GM18909 (cell line): ENCODE results near the gene ATRN.

Source experiments
- ATAC-seq: cut with Tn5 transposase; IDR thresholded peaks from one replicate; pipeline ENCODE4 v1.9.1; 2021; ENCODE audit warnings: mild to moderate bottlenecking; ENCODE audit not compliant: unreplicated experiment, poor library complexity

ATRN gene

DNA sequence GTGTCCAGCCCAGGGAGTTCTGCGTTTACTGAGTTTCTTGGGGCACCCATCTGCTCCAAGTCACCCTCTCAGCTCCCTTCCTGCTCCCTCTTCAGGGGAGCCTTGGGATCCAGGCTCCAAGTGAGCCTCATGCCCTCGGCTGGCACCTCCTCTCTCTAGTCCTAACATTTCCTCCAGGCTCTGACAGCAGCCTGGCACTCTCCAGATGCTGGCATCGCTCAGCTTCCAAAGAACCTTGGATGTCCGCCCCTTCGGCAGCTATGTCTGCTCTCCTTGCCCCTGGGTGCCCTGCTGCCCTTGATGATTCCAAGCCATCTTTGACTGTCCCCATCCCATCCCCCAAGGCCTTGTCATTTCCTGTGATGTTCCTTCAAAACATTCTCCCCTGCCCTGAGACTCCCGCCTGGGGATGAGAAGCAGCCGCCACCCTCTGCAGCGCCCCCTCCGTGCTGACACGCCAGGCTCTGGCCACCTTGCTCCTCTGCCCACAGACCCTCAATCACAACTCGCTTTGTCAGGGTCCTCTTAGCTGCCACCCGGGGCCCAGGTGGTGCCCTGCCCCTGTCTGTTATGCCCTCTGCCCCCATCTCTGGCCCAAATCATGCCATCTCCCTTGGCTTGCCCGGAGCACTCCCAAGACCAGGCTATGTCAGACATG lies 199.0 kb downstream of the ATRN start:
- no peak for ATAC-seq

DNA sequence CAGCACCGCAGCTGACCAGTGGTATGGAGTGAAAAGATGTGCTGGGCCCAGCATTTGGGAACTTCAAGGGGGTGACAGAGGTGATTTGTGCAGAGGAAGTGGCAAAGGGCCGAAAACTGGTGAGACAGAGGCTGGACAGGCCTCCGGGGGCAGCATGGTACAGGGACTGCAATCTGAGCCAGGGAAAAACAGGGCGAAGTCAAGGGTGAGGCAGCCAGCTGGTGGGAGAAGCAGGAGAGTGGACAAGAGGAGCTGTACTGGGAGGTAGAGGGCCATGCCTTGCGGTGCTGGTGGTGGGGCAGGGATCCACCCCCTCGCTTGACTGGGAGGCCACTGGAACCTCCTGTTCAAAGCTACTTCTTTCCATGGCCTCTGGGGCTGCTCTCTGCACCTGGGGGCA lies 199.7 kb downstream of the ATRN start:
- no peak for ATAC-seq

DNA sequence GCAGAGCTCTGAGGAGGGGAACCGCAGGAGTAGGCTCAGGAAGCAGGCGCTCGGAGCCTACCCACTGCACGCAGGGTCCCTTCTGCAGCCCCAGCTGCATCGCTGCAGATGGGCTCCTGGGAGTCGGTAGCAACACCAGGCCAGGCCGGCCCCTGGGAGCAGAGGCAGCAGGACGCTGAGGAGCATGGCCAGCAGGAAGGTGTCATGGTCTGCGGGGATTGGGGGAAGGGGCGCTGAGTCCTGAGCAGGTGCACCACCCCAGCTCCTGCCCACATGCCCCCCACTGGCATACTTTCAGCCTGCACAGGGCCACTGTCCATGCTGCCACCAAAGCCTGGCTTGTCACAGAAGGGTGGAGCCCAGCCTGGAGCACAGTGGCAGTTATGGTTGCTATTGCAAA lies 200.1 kb downstream of the ATRN start:
- ATAC-seq: no peak

DNA sequence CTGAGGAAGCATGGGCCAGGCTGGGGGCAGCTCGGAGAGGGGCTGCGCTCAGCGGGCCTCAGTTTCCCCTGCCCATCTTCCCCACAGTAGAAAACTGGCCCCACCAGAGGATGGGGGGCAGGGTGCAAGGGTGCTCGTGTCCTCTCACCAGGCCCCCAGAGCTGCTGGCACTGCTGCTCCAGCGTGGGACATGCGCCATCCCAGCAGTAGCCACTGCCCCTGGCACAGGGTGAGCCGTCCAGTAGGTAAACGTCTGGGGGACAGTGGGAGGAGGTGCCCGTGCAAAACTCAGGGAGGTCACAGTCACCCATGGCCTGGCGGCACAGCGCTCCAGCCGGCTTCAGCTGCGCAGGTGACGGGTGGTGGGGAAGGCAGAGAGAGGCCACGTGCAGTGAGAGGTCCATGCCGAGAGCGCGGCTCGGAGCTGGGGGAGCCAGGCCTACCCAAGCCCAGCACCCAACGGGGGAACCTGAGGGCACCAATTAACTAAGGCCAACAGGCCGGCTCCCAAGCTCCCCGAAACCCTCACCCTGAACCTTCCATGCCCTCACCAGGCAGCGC lies 201.2 kb downstream of the ATRN start:
- ATAC-seq: no peak

DNA sequence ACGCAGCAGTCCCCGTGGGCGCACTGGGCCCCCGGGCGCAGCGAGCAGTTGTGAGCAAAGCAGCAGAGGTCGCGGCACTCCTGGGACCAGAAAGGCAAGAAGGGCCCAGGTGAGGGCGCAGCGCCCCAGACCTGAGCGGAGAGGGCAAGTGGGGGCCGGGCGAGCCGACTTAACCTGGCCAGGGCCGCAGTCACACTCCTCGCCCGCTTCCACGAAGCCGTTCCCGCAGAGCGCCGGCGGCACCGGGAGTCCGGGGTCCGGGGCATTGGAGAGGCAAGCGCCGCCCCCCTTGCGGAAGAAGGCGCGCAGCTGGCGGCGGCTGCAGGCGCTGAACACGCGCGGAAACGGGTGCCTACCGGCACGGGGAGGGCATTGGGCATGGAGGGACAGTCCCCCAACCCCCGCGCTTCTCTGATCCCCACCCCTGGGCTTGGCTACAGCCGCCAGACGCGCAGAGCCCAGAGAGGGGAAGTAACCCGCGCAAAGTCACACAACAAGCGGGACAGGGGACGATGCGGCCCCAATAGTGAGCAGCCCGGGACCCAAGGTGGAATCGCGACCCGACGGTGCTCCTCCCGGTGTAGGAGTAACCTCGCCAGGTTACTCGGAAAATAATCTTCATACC lies 201.8 kb downstream of the ATRN start:
- no peak for ATAC-seq

DNA sequence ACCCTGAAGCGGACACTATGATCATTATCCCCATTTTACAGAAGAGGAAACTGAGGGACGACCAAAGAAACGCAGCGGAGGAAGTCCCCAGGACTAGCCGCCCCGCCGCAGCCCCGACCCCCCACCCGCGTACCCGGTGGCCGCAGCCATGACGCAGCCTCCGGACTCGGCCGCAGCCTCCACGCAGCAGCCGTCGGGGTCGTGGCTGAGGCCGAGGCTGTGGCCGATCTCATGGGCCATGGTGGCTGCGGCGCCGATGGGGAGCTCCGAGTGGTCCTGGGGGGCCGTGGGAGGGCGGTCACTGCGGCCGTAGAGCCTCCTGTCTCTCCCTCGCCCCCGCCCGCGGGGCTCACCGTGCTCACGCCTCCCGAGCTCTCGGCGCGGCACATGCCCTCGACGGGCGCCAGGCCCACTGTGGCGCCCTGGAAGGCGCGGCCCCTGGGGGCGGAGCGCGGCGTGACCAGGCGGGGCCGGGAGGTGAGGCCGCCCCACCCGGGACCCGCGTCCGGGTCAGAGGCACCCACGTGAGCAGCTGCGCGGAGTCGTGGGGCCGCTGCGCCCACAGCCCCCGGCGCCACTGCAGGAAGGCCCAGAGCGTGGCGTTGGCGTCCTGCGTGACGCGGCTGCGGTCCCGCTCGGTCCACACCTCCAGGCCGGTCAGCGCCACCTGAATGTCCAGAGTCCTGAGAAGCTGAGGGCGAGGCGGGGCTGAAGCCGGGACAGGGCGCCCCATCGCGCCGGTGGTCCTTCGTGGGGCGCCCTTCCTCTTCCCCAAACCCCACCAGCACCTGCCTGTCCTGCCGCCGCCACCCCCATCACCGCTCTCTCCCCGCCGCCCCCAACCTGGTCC lies 202.6 kb downstream of the ATRN start:
- ATAC-seq: no peak

DNA sequence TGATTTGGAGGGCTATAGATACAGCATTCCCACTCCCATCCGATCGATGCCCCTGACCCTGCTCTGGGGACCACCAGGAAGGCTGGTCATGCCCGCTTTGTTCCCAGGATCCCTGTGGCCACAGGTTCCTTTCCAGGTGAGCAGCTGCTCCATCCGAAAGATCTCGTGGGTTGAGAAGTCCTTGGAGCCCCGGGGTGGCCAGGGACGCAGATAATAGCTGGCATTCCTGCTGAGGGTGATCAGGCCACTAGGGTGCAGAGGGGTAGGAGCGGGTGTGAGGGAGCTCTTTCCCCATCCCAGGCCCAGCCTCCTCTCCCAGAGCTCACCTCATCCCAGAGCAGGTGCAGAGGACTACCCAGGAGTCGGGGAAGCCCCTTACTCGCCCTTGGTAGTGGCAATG lies 203.6 kb downstream of the ATRN start:
- ATAC-seq: no peak

DNA sequence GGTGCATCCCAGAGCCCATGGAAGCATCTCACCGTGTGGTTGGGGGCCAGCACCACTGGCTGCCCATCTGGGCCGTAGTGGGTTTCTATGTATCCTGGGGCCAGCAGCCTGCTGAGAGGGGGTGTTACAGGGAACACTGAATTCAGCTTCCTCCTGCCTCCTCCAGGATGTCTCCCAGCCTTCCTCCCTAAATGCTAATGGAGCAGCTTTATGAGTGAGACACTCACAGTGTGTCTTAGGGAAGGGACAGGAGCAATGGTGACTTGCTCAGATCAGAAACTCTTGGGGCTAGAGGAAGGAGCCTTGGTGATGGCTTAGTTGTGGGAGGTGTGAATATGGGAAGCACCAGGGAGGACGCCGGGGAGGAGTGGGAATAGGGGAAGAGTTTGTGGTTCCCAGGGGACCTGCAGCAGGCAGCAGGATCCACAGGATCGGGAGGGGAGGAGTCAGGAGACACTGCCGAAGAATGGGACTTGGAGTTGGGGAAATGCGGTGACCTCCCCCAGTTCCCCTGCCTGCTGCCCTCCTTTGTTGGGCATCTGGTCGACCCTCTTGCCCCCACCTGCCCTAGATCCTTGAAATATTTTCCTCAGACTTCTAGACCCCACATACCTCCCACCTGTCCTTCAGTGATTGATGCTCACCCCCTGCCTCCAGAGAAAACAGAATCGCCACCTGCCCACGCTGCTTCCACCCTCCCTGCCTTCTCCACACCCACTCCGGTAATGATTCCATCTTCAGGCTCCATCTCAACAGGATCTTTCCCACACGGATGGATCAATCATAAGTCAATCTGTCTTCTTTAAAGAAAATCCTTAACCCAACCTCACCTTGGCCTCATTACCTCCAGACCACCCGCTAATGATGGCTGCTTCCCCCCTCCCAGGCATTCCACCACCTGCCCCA lies 204.4 kb downstream of the ATRN start:
- no peak for ATAC-seq

DNA sequence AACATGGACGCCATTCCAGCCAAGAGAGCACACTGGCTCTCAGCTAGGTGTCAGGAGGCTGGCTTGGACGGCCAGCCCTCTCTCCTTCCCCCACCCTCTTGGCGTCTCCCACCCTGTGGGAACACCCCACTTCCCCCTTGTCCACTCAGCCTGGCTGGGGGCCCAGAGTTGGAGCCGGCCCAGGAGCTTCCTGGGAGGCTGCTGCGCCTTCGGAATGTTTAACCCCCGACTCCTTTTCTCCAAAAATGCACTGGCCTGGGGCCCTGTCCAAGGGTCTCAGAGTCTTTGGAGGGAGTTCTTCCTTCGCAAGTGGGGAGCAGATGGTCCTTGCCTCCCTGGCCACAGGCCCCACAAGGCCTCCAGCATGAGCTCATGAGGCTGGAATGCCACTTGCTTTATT lies 206.9 kb downstream of the ATRN start:
- ATAC-seq: no peak

DNA sequence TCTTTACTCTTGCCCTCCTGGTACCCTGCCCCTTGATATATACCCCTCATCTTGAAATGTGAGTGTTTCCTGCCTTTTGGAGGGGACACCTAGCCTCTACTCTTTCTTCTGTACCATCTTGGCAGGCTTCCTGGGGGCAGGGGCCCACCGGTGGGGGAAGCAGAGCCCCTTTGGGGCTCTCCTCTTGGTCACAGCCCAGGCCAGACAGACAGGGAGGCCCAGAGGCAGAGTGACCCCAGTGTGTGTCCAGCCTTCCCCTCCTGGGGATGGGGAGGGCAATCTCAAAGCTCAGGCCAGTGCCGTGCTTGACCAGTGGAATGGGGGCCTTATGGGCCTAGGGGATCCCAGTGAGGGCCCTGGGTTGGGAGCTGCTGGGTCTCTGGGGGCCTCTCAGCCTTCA lies 207.4 kb downstream of the ATRN start:
- ATAC-seq: no peak

DNA sequence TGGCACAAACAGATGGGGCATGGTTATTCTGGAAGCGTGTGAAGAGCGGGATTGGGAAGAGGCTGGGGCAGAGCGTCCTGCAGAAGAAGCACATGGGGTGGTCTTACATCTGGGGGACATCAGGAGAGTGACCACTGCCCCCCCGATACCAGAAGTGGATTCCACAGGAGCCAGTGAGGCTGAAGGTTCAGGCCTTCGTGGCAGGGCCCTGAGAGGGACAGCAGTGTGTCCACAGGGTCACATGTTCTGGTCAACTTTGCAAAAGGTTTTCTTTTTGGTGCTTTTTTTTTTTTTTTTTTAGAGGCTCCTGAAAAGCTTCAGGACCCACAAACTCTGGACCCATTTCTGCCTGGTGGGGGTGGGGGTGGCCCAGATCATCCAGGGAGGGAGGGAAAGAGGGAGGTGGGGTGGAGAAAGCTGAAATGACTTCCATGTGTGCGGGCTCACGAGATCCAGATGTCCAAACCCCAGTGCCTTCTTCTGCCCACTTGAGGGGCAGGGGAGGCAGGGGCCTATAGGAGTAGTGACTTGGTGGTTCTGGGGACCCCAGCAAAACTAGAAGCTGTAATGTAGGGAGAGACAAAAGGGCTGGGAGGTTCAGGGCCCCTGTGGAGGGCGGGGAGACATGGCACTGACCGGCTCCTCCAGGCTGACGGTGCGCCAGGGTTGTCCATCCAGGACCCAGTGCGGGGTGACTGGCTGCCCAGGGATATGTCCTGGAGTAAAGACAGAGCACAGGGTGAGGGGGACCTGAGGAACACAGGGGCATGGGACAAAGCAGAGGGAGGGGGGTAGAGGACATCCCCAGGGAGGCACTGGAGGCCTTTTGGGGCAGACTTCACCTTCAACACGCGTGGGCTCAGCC lies 208.3 kb downstream of the ATRN start:
- no peak for ATAC-seq

DNA sequence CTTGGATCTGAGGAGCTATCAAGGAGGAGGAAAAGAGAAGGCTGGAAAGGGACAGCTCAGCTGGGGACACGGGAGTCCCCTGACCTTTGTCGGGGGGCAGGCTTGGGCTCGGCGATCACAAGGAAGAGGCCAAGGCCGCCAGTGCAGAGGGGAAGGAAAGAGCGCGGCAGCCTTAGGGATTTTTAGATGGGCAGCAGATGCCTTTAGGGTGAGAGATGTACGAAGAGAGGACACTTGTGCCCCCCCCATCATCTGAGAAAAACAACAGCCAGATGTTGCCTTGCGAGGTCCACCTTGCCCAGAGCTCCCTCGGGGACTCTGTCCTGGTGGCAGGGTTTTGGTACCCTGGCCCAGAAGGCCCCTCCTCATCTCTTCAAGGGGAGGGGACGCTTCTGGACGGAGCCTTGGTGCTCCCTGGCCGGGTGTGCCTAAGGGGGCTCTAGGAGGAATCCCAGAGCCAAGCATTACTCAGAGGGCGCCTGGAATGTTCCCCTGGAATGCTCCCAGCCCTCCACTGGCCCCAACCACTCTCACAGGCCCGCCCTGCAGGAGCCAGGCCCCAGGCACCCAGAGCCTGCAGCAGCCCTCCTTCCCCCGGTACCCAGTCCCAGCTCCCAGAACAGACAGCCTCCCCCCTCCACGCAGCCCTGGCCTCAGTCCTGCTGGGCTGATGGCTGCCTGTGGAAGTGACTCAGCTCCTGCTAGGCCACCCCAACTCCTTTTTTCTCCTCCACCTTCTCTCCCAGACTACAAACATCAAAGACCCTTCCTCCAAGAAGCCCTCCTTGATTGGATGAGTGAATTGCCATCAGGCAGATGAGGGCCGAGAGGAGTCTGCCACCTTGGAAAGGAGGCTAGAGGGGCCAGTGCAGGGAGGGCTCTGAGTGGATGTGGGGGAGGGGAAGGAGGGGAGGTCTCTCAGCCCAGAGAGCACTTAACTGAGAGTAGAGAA lies 209.2 kb downstream of the ATRN start:
- no peak for ATAC-seq

DNA sequence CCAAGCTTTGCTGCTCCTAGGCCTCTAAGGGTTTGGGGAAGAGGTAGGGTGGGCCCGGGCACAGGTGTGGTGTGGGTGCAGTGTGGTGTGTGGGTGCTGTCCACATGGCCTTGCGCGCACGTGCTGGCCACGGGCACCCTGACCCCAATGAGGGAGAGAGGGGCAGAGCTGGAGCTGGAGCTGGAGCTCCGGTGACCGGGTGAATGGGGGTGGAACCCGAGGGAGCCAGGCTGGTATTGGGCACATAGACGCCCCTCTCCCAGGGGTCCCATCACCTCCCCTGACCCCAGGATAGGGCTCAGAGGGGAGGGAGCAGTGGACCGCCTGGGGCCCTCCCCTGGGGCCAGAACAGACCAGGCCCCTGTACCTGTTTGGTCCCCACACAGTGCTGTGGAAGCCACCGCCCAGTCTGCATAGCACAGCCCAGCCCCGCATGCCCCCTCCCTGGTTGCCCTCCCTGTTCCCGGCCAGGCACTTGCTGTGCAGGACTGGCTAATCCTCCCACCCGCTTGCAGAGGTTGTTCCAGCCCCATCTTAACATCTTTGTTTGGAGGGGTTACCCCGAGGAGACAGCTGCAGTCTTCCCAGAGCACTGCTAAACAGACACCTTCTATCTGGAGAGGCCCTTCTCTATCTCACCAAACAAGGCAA lies 210.0 kb downstream of the ATRN start:
- no peak for ATAC-seq

DNA sequence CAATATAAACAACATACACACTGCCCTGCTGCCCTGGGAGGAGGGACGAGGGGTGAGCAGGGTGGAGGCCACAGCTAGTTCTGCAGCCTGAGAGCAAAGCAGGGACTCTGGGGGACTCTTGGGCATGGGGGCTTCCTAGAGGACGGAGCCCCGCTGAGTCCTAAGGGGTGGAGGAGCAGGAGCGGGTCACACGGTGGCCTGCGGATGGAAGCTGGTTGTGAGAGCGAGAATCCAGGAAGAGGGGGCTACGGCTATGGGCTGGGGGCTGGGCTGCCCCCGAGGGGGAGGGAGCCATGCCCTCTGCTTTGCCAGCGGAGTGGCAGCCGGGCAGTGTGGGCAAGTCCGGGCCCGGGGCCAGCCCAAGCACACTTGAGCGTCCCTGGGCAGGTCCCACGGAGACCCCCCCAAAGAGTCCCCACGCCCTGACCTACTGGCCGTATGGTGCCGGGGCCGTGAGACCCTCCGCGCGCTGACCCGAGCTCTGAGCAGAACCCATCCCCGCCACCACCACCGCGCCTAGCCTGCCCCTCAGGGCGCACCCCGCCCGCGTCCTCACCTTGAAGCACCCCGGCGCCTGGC lies 210.6 kb downstream of the ATRN start:
- ATAC-seq: no peak

DNA sequence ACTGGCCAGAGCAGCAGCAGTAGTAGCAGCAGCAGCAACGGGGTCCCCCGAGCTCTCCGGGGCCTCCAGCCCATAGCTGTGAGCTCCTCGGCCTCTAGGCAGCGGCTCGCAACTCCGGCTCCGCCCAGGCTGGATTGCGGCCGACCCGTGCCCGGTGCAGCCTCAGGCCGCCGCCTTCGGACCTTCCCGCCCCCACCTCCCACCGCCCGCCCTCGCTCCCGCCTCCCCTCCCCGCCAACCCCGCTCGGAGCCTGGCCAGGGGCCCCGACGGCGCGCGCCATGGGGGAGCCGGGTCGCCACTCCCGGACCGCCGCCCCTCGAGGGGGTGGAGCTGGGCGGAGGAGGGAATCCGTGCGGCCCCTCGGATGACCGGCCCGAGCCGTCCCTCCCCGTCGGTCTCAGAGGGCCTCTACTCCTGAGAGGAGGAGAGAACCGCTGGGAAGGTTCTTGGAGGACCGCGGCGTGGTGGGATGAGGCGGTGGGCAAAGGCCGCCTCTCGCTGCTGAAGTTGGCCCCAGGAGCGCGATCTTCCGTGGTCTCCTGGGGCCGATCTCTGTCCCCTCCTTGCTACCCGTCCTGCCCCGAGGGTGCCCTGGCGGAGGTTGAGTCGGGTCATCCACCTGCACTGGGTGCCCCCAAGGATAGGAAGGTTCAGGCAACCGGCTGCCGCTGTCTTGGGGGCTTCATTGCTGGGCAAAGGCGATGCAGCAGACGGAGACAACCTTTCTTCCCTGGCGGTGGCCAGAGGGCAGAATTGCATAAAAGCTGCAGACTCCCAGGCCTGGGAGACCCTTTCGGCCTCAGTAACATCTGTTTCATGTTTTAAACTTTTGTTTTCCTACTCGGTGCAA lies 211.3 kb downstream of the ATRN start, which contains the start of gene ADAM33:
TSS of gene ADAM33 (minus strand) at position 80 of the 851 bp plus-strand sequence. CDS start at position 74, 6 bp downstream.
- ATAC-seq: no peak

DNA sequence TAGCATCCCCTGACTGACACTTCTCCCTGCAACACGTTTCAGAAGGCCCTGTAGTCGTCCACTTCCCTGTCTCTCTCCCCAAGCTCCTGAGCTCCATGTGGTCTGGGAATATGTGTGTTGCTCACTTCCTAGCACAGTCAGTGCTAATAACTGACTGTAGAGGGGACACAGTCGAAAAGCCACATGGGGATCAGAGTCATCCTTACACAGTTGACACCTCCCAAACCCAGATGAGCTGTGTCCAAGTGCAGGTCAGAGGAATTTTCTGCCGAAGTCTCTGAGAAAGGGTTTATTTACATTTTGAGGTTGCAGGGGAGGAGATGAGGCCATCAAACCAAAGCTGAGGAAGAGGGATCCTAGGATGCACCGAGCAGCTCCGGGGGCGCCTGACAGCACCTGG lies 214.5 kb downstream of the ATRN start:
- no peak for ATAC-seq
